ENCODE measurements around the gene CCL26.

Gene CCL26

GRCh38 chr7:75743455-75743859 is 28.6 kb downstream of the CCL26 start:
- H3K36me3 Mint-ChIP-seq (ENCODE audit: low read depth): no peaks in the 10 kb centered on the region
- H3K27ac Mint-ChIP-seq: no peak overlapping the region
- H3K9me3 Mint-ChIP-seq: no peaks in the 10 kb centered on the region
- H3K4me1 Mint-ChIP-seq: peaks cover 5% of the 10 kb centered on the region
- peaks cover 19% of the 10 kb centered on the region for H3K27me3 Mint-ChIP-seq (ENCODE audit: low read depth)
- no peak for TF ChIP-seq CTCF (IDR thresholded peaks at IDR 0.05; ENCODE audit: unreplicated experiment in 3 of 3)
- peak overlapping the region in 2 of 3 experiments; percentile 21 to 25 for H3K4me3 Mint-ChIP-seq

GRCh38 chr7:75740846-75741497 is 31.0 kb downstream of the CCL26 start:
- Mint-ChIP-seq H3K4me3 (peak overlapping the region; percentile 46 to 54 (median 53)), H3K4me1 (peaks cover 15% of the 10 kb centered on the region), H3K36me3 (ENCODE audit: low read depth) (no peaks in the 10 kb centered on the region), H3K27me3 (ENCODE audit: low read depth) (peaks cover 19% of the 10 kb centered on the region), H3K27ac (peak overlapping the region in 2 of 3 experiments; percentile 3 to 5), H3K9me3 (no peaks in the 10 kb centered on the region)
- no peak for TF ChIP-seq CTCF (IDR thresholded peaks at IDR 0.05; ENCODE audit: unreplicated experiment in 3 of 3)

- Mint-ChIP-seq H3K27ac (peak overlapping the region; percentile 57 to 81 (median 67)), H3K36me3 (ENCODE audit: low read depth) (no peaks in the 10 kb centered on the region), H3K4me3 (peak overlapping the region; percentile 94 to 95 (median 95)), H3K4me1 (peaks cover 16% of the 10 kb centered on the region), H3K9me3 (no peaks in the 10 kb centered on the region), H3K27me3 (ENCODE audit: low read depth) (peaks cover 16% of the 10 kb centered on the region)
- no peak for TF ChIP-seq CTCF (IDR thresholded peaks at IDR 0.05; ENCODE audit: unreplicated experiment in 3 of 3)
These were observed 32.0 kb downstream of the CCL26 start for GRCh38 chr7:75739796-75740672.

GRCh38 chr7:75738975-75739795 is 32.8 kb downstream of the CCL26 start:
- no peaks in the 10 kb centered on the region for H3K9me3 Mint-ChIP-seq
- peak in 2 of 3 experiments; percentile 7 to 24 for TF ChIP-seq CTCF (IDR thresholded peaks at IDR 0.05; ENCODE audit: unreplicated experiment in 3 of 3)
- H3K27ac Mint-ChIP-seq: peak overlapping the region; percentile 57 to 81 (median 67)
- peak overlapping the region; percentile 95 to 98 (median 97) for H3K4me3 Mint-ChIP-seq
- no peaks in the 10 kb centered on the region for H3K36me3 Mint-ChIP-seq (ENCODE audit: low read depth)
- peaks cover 16% of the 10 kb centered on the region for H3K27me3 Mint-ChIP-seq (ENCODE audit: low read depth)
- H3K4me1 Mint-ChIP-seq: peaks cover 22% of the 10 kb centered on the region

GRCh38 chr7:75738604-75738974 is 33.4 kb downstream of the CCL26 start, which contains the start of gene HIP1:
HIP1 (minus strand) TSS chr7:75738941; CDS start chr7:75738920, 21 bp downstream.
- TF ChIP-seq CTCF (IDR thresholded peaks at IDR 0.05; ENCODE audit: unreplicated experiment in 3 of 3): no peak
- peak within 1 kb of the TSS; percentile 57 to 81 (median 67) for H3K27ac Mint-ChIP-seq
- peak within 1 kb of the TSS; percentile 95 to 98 (median 97) for H3K4me3 Mint-ChIP-seq
- no peaks in the 10 kb centered on the region for H3K9me3 Mint-ChIP-seq
- peaks cover 23% of the 10 kb centered on the region for H3K4me1 Mint-ChIP-seq
- H3K27me3 Mint-ChIP-seq (ENCODE audit: low read depth): peaks cover 16% of the 10 kb centered on the region
- H3K36me3 Mint-ChIP-seq (ENCODE audit: low read depth): no peaks in the 10 kb centered on the region

All from nephron (organoid).